Keratinocyte (primary cell): Measurements from ENCODE around the gene ANAPC5. TPM values are rescaled to one million over a fixed set of nuclear protein-coding genes. Genes with fewer than 3 reads are reported as not detected.
"Not testable (repeated sequence)": the region's sequence is repeated elsewhere in the genome, so short reads cannot be mapped to it uniquely, and the experiment has no call there.

Experiments
- DNase-seq: peaks from one replicate; pipeline ENCODE4 v3.0.0-alpha.2; 2011; ENCODE audit warnings: low read depth, missing footprints, low spot score
- FAIRE-seq: peaks from 2 replicates; lab custom pipeline; 2011; peaks lifted over from hg19 to GRCh38; lab: Jason Lieb, UNC
- H2AFZ ChIP-seq: 2 replicates; pipeline ENCODE4 v1.6.0; 2012; ENCODE audit warnings: low read length, control low read depth, inconsistent platforms; ENCODE audit not compliant: control insufficient read depth
- H3K27ac ChIP-seq: 2 replicates; pipeline ENCODE4 v1.5.1; 2011; ENCODE audit warnings: low read length; ENCODE audit not compliant: control insufficient read depth, insufficient read depth
- H3K27me3 ChIP-seq: 3 replicates; pipeline ENCODE4 v1.6.0; 2011; ENCODE audit warnings: low read length; ENCODE audit not compliant: control insufficient read depth, insufficient read depth; ENCODE audit errors: extremely low read depth
- H3K36me3 ChIP-seq, 2 experiments: 2 replicates in 1 of 2; 3 replicates in 1 of 2; pipeline ENCODE4 v1.5.1; 2011; ENCODE audit warnings: low read length in 2 of 2, mild to moderate bottlenecking in 1 of 2; ENCODE audit not compliant: control insufficient read depth in 2 of 2, insufficient read depth in 2 of 2; ENCODE audit errors: extremely low read depth in 1 of 2
- H3K4me1 ChIP-seq: 3 replicates; pipeline ENCODE4 v1.5.1; 2011; ENCODE audit warnings: low read length; ENCODE audit not compliant: control insufficient read depth, insufficient read depth; ENCODE audit errors: extremely low read depth
- H3K4me2 ChIP-seq: 3 replicates; pipeline ENCODE4 v1.6.0; 2011; ENCODE audit warnings: low read depth, low read length; ENCODE audit not compliant: control insufficient read depth, insufficient read depth; ENCODE audit errors: extremely low read depth
- H3K4me3 ChIP-seq, 3 experiments: fragments of 200-600 bp in 1 of 3; sonication (generic) in 1 of 3; 2 replicates in 2 of 3; 3 replicates in 1 of 3; pipeline ENCODE4 v1.5.1; 2011 to 2016; ENCODE audit warnings: low read length in 3 of 3, mild to moderate bottlenecking in 3 of 3, control low read depth in 2 of 3, inconsistent platforms in 1 of 3, low read depth in 1 of 3, mixed read lengths in 1 of 3, mixed run types in 1 of 3, moderate library complexity in 1 of 3; ENCODE audit not compliant: control insufficient read depth in 2 of 3, insufficient read depth in 2 of 3; ENCODE audit errors: extremely low read depth in 1 of 3
- H3K79me2 ChIP-seq: 2 replicates; pipeline ENCODE4 v1.6.0; 2012; ENCODE audit warnings: low read length; ENCODE audit not compliant: control insufficient read depth, insufficient read depth
- H3K9ac ChIP-seq: 3 replicates; pipeline ENCODE4 v1.6.0; 2011; ENCODE audit warnings: low read length; ENCODE audit not compliant: control insufficient read depth, insufficient read depth; ENCODE audit errors: extremely low read depth
- H3K9me1 ChIP-seq: 3 replicates; pipeline ENCODE4 v1.6.0; 2011; ENCODE audit warnings: low read length; ENCODE audit not compliant: control insufficient read depth, insufficient read depth; ENCODE audit errors: extremely low read depth
- H3K9me3 ChIP-seq: 2 replicates; pipeline ENCODE4 v1.5.1; 2012; ENCODE audit warnings: low read depth, low read length; ENCODE audit not compliant: control insufficient read depth
- H4K20me1 ChIP-seq: 3 replicates; pipeline ENCODE4 v1.6.0; 2011; ENCODE audit warnings: low read length; ENCODE audit not compliant: control insufficient read depth, insufficient read depth; ENCODE audit errors: extremely low read depth
- CTCF ChIP-seq, 3 experiments: IDR thresholded peaks in 1 of 3; conservative IDR thresholded peaks in 1 of 3; optimal IDR thresholded peaks in 1 of 3; 2 replicates in 2 of 3; 3 replicates in 1 of 3; pipeline versions ENCODE3 to v1.5.1; 2011; ENCODE audit warnings: low read length in 3 of 3, mild to moderate bottlenecking in 3 of 3, moderate library complexity in 2 of 3, control low read depth in 1 of 3, inconsistent platforms in 1 of 3; ENCODE audit not compliant: insufficient read depth in 2 of 3; ENCODE audit errors: extremely low read depth in 1 of 3
- EZH2 ChIP-seq: IDR thresholded peaks from one replicate; pipeline ENCODE4 v1.6.1; 2012; ENCODE audit warnings: inconsistent platforms, mild to moderate bottlenecking, low read length, moderate library complexity
- dilution Hi-C: fragments of 300-500 bp; cut with MboI; formaldehyde crosslinking; loops from one replicate; pipeline ENCODE4 v1.7.0; 2020; ENCODE audit warnings: low sequenced_read_pairs; ENCODE audit not compliant: extremely low pct_ligation_motif_present
- polyA plus RNA-seq, 5 experiments: library from polyadenylated mRNA; depleted of rRNA in 3 of 5; stranded (reverse) in 3 of 5; stranded (forward) in 1 of 5; unstranded in 1 of 5; fragments of >200 nt; gene quantifications; 1 replicate in 1 of 5; 2 replicates in 3 of 5; 3 replicates in 1 of 5; pipeline versions ENCODE4 v1.2.1 to v1.2.3, GENCODE V29; 2011 to 2012; ENCODE audit warnings: missing spikeins in 2 of 5, low read depth in 1 of 5, low replicate concordance in 1 of 5

ANAPC5 gene
- polyA plus RNA-seq, 1 donor (not counting 4 experiments of a cell fraction or from before 2014, with no cell fraction given): 115 TPM

DNA sequence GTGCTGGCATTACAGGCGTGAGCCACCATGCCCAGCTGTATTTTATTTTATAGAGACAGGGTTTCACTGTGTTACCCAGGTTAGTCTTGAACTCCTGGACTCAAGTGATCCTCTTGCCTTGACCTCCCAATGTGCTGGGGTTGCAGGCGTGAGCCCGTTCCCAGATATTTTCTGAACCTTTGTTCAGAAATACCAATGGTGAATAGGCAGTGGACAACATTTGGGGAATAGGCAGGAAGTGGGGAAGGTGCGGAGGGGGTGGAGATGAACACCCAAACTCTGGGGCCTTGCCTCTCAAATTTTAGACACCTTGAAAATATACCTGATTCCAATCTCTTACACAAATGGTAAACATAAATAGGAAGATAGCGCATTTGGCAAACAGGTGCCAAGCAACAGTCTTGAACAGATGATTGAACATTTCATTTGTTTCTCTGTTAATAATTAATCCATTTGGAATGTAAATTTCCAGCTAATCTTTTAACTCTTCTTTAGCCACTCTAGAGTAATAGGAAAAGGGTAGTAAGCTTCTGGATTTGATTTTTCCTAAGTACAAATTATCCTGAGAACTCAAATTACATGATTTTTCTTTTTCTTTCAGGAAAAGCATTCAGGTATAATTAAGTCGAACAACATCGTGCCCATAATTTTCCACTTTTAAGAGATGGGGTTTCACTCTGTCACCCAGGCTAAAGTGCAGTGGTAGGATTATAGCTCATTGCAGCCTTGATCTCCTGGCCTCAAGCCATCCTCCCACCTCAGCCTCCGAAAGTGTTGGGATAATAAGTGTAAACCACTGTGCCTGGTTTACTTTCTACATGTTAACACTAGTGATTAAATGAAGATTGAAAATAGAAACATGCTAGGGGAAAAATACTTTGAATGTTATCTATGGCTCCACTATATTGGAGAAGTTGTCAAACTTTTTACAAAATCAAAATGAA lies 24.8 kb upstream of the ANAPC5 start:
- H3K27me3 ChIP-seq: no peaks in the 10 kb centered on the region
- TF ChIP-seq EZH2: no peak
- TF ChIP-seq CTCF (optimal IDR thresholded peaks at IDR 0.05 in 1 of 3, IDR thresholded peaks at IDR 0.05 in 1 of 3, conservative IDR thresholded peaks at IDR 0.05 in 1 of 3; ENCODE audit: extremely low read depth in 1 of 3, insufficient read depth in 2 of 3, low read length in 3 of 3): no peak
- H3K79me2 ChIP-seq: no peaks in the 10 kb centered on the region
- H3K4me2 ChIP-seq: no peak overlapping the region
- no peak overlapping the region for H3K4me3 ChIP-seq
- no peaks in the 10 kb centered on the region for H3K4me1 ChIP-seq
- no peaks in the 10 kb centered on the region for H3K9me1 ChIP-seq
- H3K36me3 ChIP-seq: no peaks in the 10 kb centered on the region
- no peaks in the 10 kb centered on the region for H4K20me1 ChIP-seq
- H3K27ac ChIP-seq: no peak overlapping the region
- FAIRE-seq: no peak
- H2AFZ ChIP-seq: no peak overlapping the region
- H3K9ac ChIP-seq: no peak overlapping the region
- no peaks in the 10 kb centered on the region for H3K9me3 ChIP-seq
- no peak for DNase-seq
- dilution Hi-C loops: no loop called here

- H3K27ac ChIP-seq, H3K4me1 ChIP-seq, dilution Hi-C loops, H3K9me3 ChIP-seq, H3K36me3 ChIP-seq, DNase-seq, H3K9me1 ChIP-seq, H3K4me2 ChIP-seq, H3K4me3 ChIP-seq, H3K9ac ChIP-seq, H2AFZ ChIP-seq, H3K79me2 ChIP-seq, H4K20me1 ChIP-seq, H3K27me3 ChIP-seq, FAIRE-seq: not testable (repeated sequence)
Measured at GRCh38 chr12:121374945-121375584, 22.9 kb upstream of the ANAPC5 start.

DNA sequence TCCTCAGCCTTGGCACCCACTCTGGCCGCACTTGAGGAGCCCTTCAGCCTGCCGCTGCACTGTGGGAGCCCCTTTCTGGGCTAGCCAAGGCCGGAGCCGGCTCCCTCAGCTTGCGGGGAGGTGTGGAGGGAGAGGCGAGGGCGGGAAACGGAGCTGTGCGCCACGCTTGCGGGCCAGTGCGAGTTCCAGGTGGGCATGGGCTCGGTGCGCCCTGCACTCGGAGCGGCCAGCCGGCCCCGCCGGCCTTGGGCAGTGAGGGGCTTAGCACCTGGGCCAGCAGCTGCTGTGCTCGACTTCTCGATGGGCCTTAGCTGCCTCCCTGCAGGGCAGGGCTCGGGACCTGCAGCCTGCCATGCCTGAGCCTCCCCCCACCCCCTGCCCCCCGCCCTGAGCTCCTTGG lies 22.1 kb upstream of the ANAPC5 start:
- DNase-seq, H3K27ac ChIP-seq, H3K4me3 ChIP-seq, H3K79me2 ChIP-seq, H3K36me3 ChIP-seq, FAIRE-seq, H3K9me3 ChIP-seq, H3K4me2 ChIP-seq, H2AFZ ChIP-seq, H3K27me3 ChIP-seq, H4K20me1 ChIP-seq, H3K4me1 ChIP-seq, H3K9me1 ChIP-seq, dilution Hi-C loops, H3K9ac ChIP-seq: not testable (repeated sequence)
